Fibroblast of lung (primary cell): ENCODE data around the gene FCRLA. TPM values are rescaled to one million over a fixed set of nuclear protein-coding genes. Genes with fewer than 3 reads are reported as not detected.
"Not testable (repeated sequence)": the region's sequence is repeated elsewhere in the genome, so short reads cannot be mapped to it uniquely, and the experiment has no call there.

ENCODE experiments used
- DNase-seq, 2 donors: peaks; one replicate each; pipeline versions ENCODE4 v3.0.0 to v3.0.0-alpha.2; 2010; ENCODE audit warnings: low read depth in 2 of 2
- H2AFZ ChIP-seq: 2 replicates; pipeline ENCODE4 v1.5.1; 2012; ENCODE audit warnings: low read length, control low read depth, inconsistent platforms
- H3K27ac ChIP-seq: 2 replicates; pipeline ENCODE4 v1.5.1; 2011; ENCODE audit warnings: low read length, control low read depth; ENCODE audit not compliant: insufficient read depth
- H3K27me3 ChIP-seq: 2 replicates; pipeline ENCODE4 v1.5.1; 2011; ENCODE audit warnings: mild to moderate bottlenecking, low read length; ENCODE audit not compliant: control insufficient read depth, insufficient read depth
- H3K36me3 ChIP-seq: 2 replicates; pipeline ENCODE4 v1.5.1; 2011; ENCODE audit warnings: low read length; ENCODE audit not compliant: control insufficient read depth, insufficient read depth
- H3K4me1 ChIP-seq: 2 replicates; pipeline ENCODE4 v1.5.1; 2011; ENCODE audit warnings: low read length; ENCODE audit not compliant: control insufficient read depth, insufficient read depth; ENCODE audit errors: extremely low read depth
- H3K4me2 ChIP-seq: 2 replicates; pipeline ENCODE4 v1.5.1; 2011; ENCODE audit warnings: low read length, control low read depth; ENCODE audit not compliant: insufficient read depth; ENCODE audit errors: extremely low read depth
- H3K4me3 ChIP-seq, 4 experiments: fragments of 200-600 bp in 1 of 4; sonication (generic) in 1 of 4; replicated peaks in 1 of 4; 2 replicates each; pipeline ENCODE4 v1.5.1; 2011 to 2016; ENCODE audit warnings: low read length in 4 of 4, low read depth in 3 of 4, mild to moderate bottlenecking in 3 of 4, control low read depth in 2 of 4, inconsistent platforms in 1 of 4, mixed read lengths in 1 of 4; ENCODE audit not compliant: insufficient read depth in 1 of 4; ENCODE audit errors: control extremely low read depth in 1 of 4
- H3K79me2 ChIP-seq: 2 replicates; pipeline ENCODE4 v1.5.1; 2012; ENCODE audit warnings: mild to moderate bottlenecking, low read length, inconsistent platforms; ENCODE audit not compliant: control insufficient read depth, insufficient read depth
- H3K9ac ChIP-seq: 2 replicates; pipeline ENCODE4 v1.5.1; 2011; ENCODE audit warnings: mild to moderate bottlenecking, low read length, control low read depth; ENCODE audit not compliant: insufficient read depth
- H3K9me3 ChIP-seq: 2 replicates; pipeline ENCODE4 v1.5.1; 2012; ENCODE audit warnings: low read depth, low read length; ENCODE audit not compliant: control insufficient read depth, insufficient read depth
- H4K20me1 ChIP-seq: 2 replicates; pipeline ENCODE4 v1.5.1; 2011; ENCODE audit warnings: low read length; ENCODE audit not compliant: control insufficient read depth, insufficient read depth; ENCODE audit errors: extremely low read depth
- CTCF ChIP-seq, 2 donors: IDR thresholded peaks in 1 of 2; conservative IDR thresholded peaks in 1 of 2; 1 replicate in 1 of 2; 2 replicates in 1 of 2; pipeline ENCODE4 v1.5.1; 2011 to 2012; ENCODE audit warnings: low read length in 2 of 2, control low read depth in 1 of 2, inconsistent platforms in 1 of 2, low read depth in 1 of 2, mild to moderate bottlenecking in 1 of 2
- EZH2 ChIP-seq: IDR thresholded peaks from 2 replicates; pipeline ENCODE4 v1.5.1; 2012; ENCODE audit warnings: low read length, control low read depth, mild to moderate bottlenecking; ENCODE audit errors: missing control alignments
- polyA plus RNA-seq, 2 donors: library from polyadenylated mRNA; depleted of rRNA in 1 of 2; stranded (reverse) in 1 of 2; unstranded in 1 of 2; fragments of >200 nt; gene quantifications; 2 replicates each; pipeline ENCODE4 v1.2.1, GENCODE V29; 2011 to 2012; ENCODE audit warnings: missing spikeins in 1 of 2
- total RNA-seq: library from RNA; depleted of rRNA; stranded (reverse); fragments of >200 nt; gene quantifications from 2 replicates; pipeline ENCODE4 v1.2.1, GENCODE V29; 2014

Gene FCRLA
- total and polyA plus RNA-seq, 2 donors (not counting 1 experiment from before 2014, with no cell fraction given) = 0.17 to 0.56 TPM

DNA sequence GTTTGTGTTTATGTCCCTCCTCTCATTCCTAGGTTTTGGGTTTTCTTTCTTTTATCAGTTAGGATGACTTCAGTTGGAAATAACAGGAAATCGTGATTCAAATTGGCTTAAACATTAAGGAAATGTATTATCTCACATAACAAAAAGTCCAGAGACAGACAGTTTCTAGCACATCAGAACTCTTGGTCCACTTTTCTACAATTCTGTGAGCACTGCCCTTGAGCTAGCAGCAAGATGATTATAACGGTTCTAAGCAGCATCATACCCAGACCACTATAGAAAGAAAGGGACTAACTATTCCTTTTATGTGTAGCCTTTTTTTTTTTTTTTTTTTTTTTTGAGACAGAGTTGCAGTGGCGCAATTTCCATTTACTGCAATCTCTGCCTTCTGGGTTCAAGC is 25.1 kb upstream of the FCRLA start:
- H3K79me2 ChIP-seq = no peaks in the 10 kb centered on the region
- H3K36me3 ChIP-seq = no peaks in the 10 kb centered on the region
- H3K4me2 ChIP-seq = no peak overlapping the region
- H3K4me1 ChIP-seq = no peaks in the 10 kb centered on the region
- H3K9me3 ChIP-seq = no peaks in the 10 kb centered on the region
- TF ChIP-seq EZH2 = no peak
- TF ChIP-seq CTCF (conservative IDR thresholded peaks at IDR 0.05 in 1 of 2, IDR thresholded peaks at IDR 0.05 in 1 of 2; ENCODE audit: low read depth in 1 of 2, low read length in 2 of 2) = no peak
- no peak for DNase-seq
- H3K9ac ChIP-seq = no peak overlapping the region
- peaks cover 3% of the 10 kb centered on the region for H3K27me3 ChIP-seq
- no peaks in the 10 kb centered on the region for H4K20me1 ChIP-seq
- no peak overlapping the region for H3K27ac ChIP-seq
- H2AFZ ChIP-seq = no peak overlapping the region
- no peak overlapping the region for H3K4me3 ChIP-seq

GRCh38 chr1:161688946-161689345 is 18.1 kb upstream of the FCRLA start:
- H3K4me3 ChIP-seq = no peak overlapping the region
- no peak overlapping the region for H3K27ac ChIP-seq
- no peaks in the 10 kb centered on the region for H3K9me3 ChIP-seq
- no peaks in the 10 kb centered on the region for H3K79me2 ChIP-seq
- TF ChIP-seq EZH2 (no peak), CTCF (conservative IDR thresholded peaks at IDR 0.05 in 1 of 2, IDR thresholded peaks at IDR 0.05 in 1 of 2; ENCODE audit: low read depth in 1 of 2, low read length in 2 of 2) (no peak)
- H3K9ac ChIP-seq = no peak overlapping the region
- no peaks in the 10 kb centered on the region for H3K36me3 ChIP-seq
- no peak overlapping the region for H2AFZ ChIP-seq
- no peaks in the 10 kb centered on the region for H3K27me3 ChIP-seq
- no peak overlapping the region for H3K4me2 ChIP-seq
- DNase-seq = no peak
- H3K4me1 ChIP-seq = no peaks in the 10 kb centered on the region
- H4K20me1 ChIP-seq = no peaks in the 10 kb centered on the region

DNA sequence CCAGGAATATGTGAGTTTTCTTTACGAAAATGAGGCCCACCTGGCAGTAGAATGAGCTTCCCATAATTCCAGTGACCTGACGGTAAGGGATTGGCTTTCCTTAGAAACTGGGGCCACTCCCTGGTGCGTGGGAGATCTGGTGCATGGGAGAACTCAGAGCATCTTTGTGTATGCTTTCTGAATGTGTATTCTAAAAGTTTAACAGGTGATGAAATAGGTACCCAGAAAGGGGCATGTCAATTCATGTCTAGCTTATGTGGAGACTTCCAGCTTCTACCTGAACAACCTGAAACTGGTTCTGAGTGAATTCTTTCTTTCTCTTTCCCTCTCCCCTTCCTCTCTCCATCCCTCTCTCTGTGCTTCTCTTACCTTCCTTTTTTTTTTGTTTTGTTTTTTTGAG is 15.2 kb upstream of the FCRLA start:
- TF ChIP-seq EZH2 = no peak
- no peak for TF ChIP-seq CTCF (conservative IDR thresholded peaks at IDR 0.05 in 1 of 2, IDR thresholded peaks at IDR 0.05 in 1 of 2; ENCODE audit: low read depth in 1 of 2, low read length in 2 of 2)
- Histone ChIP-seq H3K27me3 (no peaks in the 10 kb centered on the region), H4K20me1 (no peaks in the 10 kb centered on the region), H3K4me1 (no peaks in the 10 kb centered on the region), H3K4me3 (no peak overlapping the region), H3K9ac (no peak overlapping the region), H3K27ac (no peak overlapping the region), H2AFZ (no peak overlapping the region), H3K79me2 (no peaks in the 10 kb centered on the region), H3K9me3 (no peaks in the 10 kb centered on the region), H3K36me3 (no peaks in the 10 kb centered on the region), H3K4me2 (no peak overlapping the region)
- DNase-seq = no peak

DNA sequence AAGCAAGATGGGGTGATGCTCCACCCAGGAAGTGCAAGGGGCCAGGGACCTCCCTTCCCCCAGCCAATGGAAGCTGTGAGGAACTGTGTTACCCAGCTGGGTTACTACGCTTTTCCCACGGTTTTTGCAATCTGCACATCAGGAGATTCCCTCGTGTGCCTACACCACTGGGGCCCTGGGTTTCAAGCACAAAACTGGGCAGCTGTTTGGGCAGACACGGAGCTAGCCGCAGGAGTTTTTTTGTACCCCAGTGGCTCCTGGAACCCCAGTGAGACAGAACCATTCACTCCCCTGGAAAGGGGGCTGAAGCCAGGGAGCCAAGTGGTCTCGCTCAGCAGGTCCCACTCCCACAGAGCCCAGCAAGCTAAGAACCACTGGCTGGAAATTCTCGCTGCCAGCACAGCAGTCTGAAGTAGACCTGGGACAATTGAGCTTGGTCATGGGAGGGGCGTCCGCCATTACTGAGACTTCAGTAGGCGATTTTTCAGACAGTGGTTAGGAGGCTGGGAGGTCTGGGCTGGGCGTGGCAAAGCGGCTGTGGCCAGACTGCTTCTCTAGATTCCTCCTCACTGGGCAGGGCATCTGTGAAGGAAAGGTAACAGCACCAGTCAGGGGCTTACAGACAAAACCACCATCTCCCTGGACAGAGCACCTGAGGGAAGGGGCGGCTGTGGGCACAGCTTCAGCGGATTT is 13.9 kb upstream of the FCRLA start:
- not testable (repeated sequence) for H3K9me3 ChIP-seq, H3K4me2 ChIP-seq, H3K4me3 ChIP-seq, DNase-seq, H3K36me3 ChIP-seq, H2AFZ ChIP-seq, H4K20me1 ChIP-seq, H3K27me3 ChIP-seq, H3K27ac ChIP-seq, H3K4me1 ChIP-seq, H3K79me2 ChIP-seq, H3K9ac ChIP-seq

DNA sequence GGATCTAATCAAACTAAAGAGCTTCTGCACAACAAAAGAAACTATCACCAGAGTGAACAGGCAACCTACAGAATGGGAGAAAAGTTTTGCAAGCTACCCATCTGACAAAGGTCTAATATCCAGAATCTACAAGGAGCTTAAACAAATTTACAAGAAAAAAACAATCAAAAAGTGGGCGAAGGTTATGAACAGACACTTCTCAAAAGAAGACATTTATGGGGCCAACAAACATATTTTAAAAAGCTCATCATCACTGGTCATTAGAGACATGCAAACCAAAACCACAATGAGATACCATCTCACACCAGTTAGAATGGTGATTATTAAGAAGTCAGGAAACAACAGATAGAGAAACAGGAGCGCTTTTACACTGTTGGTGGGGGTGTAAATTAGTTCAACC is 8.7 kb upstream of the FCRLA start:
- not testable (repeated sequence) for H3K4me2 ChIP-seq, H4K20me1 ChIP-seq, H3K27me3 ChIP-seq, H3K27ac ChIP-seq, H3K4me3 ChIP-seq, H3K36me3 ChIP-seq, H2AFZ ChIP-seq, DNase-seq, H3K9ac ChIP-seq, H3K79me2 ChIP-seq, H3K9me3 ChIP-seq, H3K4me1 ChIP-seq
